Liver (tissue), 9 donors: Measurements from ENCODE around the gene CLDN3. TPM values are rescaled to one million over a fixed set of nuclear protein-coding genes. Genes with fewer than 3 reads are reported as not detected.

Source experiments
- DNase-seq: peaks from one replicate; pipeline ENCODE4 v3.0.0-alpha.2; 2017; ENCODE audit warnings: low spot score
- H3K27ac ChIP-seq, 2 donors: one replicate each; pipeline ENCODE4 v1.7.0; 2013; ENCODE audit warnings: inconsistent platforms in 2 of 2, low read length in 2 of 2, control low read depth in 1 of 2, low read depth in 1 of 2, mild to moderate bottlenecking in 1 of 2
- H3K27me3 ChIP-seq, 4 donors: one replicate each; pipeline versions ENCODE4 v1.6.1 to v1.7.0; 2013; ENCODE audit warnings: low read length in 3 of 4, inconsistent platforms in 1 of 4, mild to moderate bottlenecking in 1 of 4, moderate library complexity in 1 of 4; ENCODE audit not compliant: control insufficient read depth in 4 of 4, insufficient read depth in 4 of 4
- H3K36me3 ChIP-seq, 4 donors: one replicate each; pipeline versions ENCODE4 v1.6.1 to v1.7.0; 2013; ENCODE audit warnings: low read length in 3 of 4, mild to moderate bottlenecking in 3 of 4, low read depth in 1 of 4, moderate library complexity in 1 of 4; ENCODE audit not compliant: control insufficient read depth in 4 of 4, insufficient read depth in 3 of 4
- H3K4me1 ChIP-seq, 4 donors: one replicate each; pipeline versions ENCODE4 v1.6.1 to v1.7.0; 2013; ENCODE audit warnings: low read length in 3 of 4, mild to moderate bottlenecking in 3 of 4, moderate library complexity in 1 of 4; ENCODE audit not compliant: control insufficient read depth in 4 of 4, insufficient read depth in 4 of 4
- H3K4me3 ChIP-seq, 3 donors: one replicate each; pipeline versions ENCODE4 v1.6.1 to v1.7.0; 2013; ENCODE audit warnings: low read length in 3 of 3, control low read depth in 1 of 3, low read depth in 1 of 3, mild to moderate bottlenecking in 1 of 3
- H3K9ac ChIP-seq, 2 donors: one replicate each; pipeline ENCODE4 v1.7.0; 2013; ENCODE audit warnings: low read length in 2 of 2, mild to moderate bottlenecking in 2 of 2, moderate library complexity in 2 of 2, control low read depth in 1 of 2, low read depth in 1 of 2
- H3K9me3 ChIP-seq, 4 donors: one replicate each; pipeline versions ENCODE4 v1.6.1 to v1.7.0; 2013; ENCODE audit warnings: low read length in 3 of 4; ENCODE audit not compliant: control insufficient read depth in 4 of 4
- ATF3 ChIP-seq: IDR thresholded peaks from 2 replicates; pipeline ENCODE4 v1.6.1; 2016; ENCODE audit warnings: antibody characterized with exemption
- CTCF ChIP-seq: fragments of 150-350 bp; IDR thresholded peaks from 2 replicates; pipeline ENCODE4 v1.5.1; 2017; ENCODE audit warnings: improper control_type of control experiment, low read depth, low read length; ENCODE audit not compliant: missing input control
- EGR1 ChIP-seq, 2 donors: IDR thresholded peaks; 2 replicates each; pipeline ENCODE4 v1.6.1; 2016 to 2018; ENCODE audit warnings: antibody characterized with exemption in 2 of 2, low read depth in 2 of 2
- FOXA1 ChIP-seq: IDR thresholded peaks from 2 replicates; pipeline ENCODE4 v1.6.1; 2016; ENCODE audit warnings: antibody characterized with exemption
- FOXA2 ChIP-seq: IDR thresholded peaks from 2 replicates; pipeline ENCODE4 v1.6.1; 2016; ENCODE audit warnings: antibody characterized with exemption
- GABPA ChIP-seq, 2 donors: IDR thresholded peaks in 1 of 2; conservative IDR thresholded peaks in 1 of 2; 2 replicates each; pipeline ENCODE4 v1.6.1; 2016; ENCODE audit warnings: antibody characterized with exemption in 2 of 2, mild to moderate bottlenecking in 1 of 2, moderate library complexity in 1 of 2
- HNF4A ChIP-seq, 2 donors: conservative IDR thresholded peaks; 2 replicates each; pipeline ENCODE4 v1.6.1; 2016; ENCODE audit warnings: antibody characterized with exemption in 2 of 2, mild to moderate bottlenecking in 2 of 2
- HNF4G ChIP-seq: IDR thresholded peaks from 2 replicates; pipeline ENCODE4 v1.6.1; 2016; ENCODE audit warnings: antibody characterized with exemption
- JUND ChIP-seq, 2 donors: IDR thresholded peaks; 2 replicates each; pipeline ENCODE4 v1.6.1; 2016; ENCODE audit warnings: antibody characterized with exemption in 2 of 2
- MAX ChIP-seq: IDR thresholded peaks from 2 replicates; pipeline ENCODE4 v1.6.1; 2016; ENCODE audit warnings: antibody characterized with exemption
- NR2F2 ChIP-seq: IDR thresholded peaks from 2 replicates; pipeline ENCODE4 v1.6.1; 2016; ENCODE audit warnings: antibody characterized with exemption
- RAD21 ChIP-seq, 2 donors: IDR thresholded peaks; 2 replicates each; pipeline ENCODE4 v1.6.1; 2016; ENCODE audit warnings: antibody characterized with exemption in 2 of 2, mild to moderate bottlenecking in 2 of 2
- REST ChIP-seq: IDR thresholded peaks from 2 replicates; pipeline ENCODE4 v1.6.1; 2016; ENCODE audit warnings: antibody characterized with exemption, mild to moderate bottlenecking
- SP1 ChIP-seq: IDR thresholded peaks from 2 replicates; pipeline ENCODE4 v1.6.1; 2018; ENCODE audit warnings: antibody characterized with exemption, mild to moderate bottlenecking
- TAF1 ChIP-seq: conservative IDR thresholded peaks from 2 replicates; pipeline ENCODE4 v1.6.1; 2016; ENCODE audit warnings: antibody characterized with exemption, mild to moderate bottlenecking
- YY1 ChIP-seq: IDR thresholded peaks from 2 replicates; pipeline ENCODE4 v1.6.1; 2016; ENCODE audit warnings: antibody characterized with exemption, mild to moderate bottlenecking
- ZBTB33 ChIP-seq: IDR thresholded peaks from 2 replicates; pipeline ENCODE4 v1.6.1; 2016; ENCODE audit warnings: antibody characterized with exemption
- WGBS: extraction: QIAGEN DNeasy Blood & Tissue Kit; methylation state at CpG from one replicate; pipeline ENCODE4 v1.1.7; 2013; 5-methylcytosine and 5-hydroxymethylcytosine counted together
- polyA plus RNA-seq, 2 donors: library from polyadenylated mRNA; stranded (reverse) in 1 of 2; unstranded in 1 of 2; fragments of 200-250 nt in 1 of 2; fragments of >200 nt in 1 of 2; fragmentation: Nextera tagmentation in 1 of 2; extraction: Ambion mirVana in 1 of 2; gene quantifications; one replicate each; pipeline versions ENCODE4 v1.2.1 to v1.2.3, GENCODE V29; 2013 to 2015
- total RNA-seq, 2 donors: library from RNA; depleted of rRNA; stranded (reverse); fragments of >200 nt; gene quantifications; one replicate each; pipeline ENCODE4 v1.2.3, GENCODE V29; 2014
- donor health status: healthy.
- donor health status: healthy.
- donor health status: healthy.
- donor health status: healthy.
- donor health status: healthy.

Gene CLDN3
- total and polyA plus RNA-seq, 4 donors, result 3.6 to 43.0 (median 22.9) TPM

- no peak for DNase-seq
- WGBS, result 91% methylated on average over 7 of the region's 7 CpGs
- peak overlapping the region in 1 of 2 donors; percentile 39 for H3K27ac ChIP-seq
- no peak overlapping the region for H3K4me3 ChIP-seq
- H3K9me3 ChIP-seq, result no peaks in the 10 kb centered on the region
- no peaks in the 10 kb centered on the region for H3K27me3 ChIP-seq
- H3K36me3 ChIP-seq, result peaks cover 0 to 15% (median under 1%) of the 10 kb centered on the region in 4 donors
- H3K4me1 ChIP-seq, result peaks cover 0 to 31% (median 16%) of the 10 kb centered on the region in 4 donors
- no peak overlapping the region for H3K9ac ChIP-seq
- TF ChIP-seq HNF4A (conservative IDR thresholded peaks at IDR 0.05) (no peak), FOXA1 (no peak), SP1 (no peak), RAD21 (IDR thresholded peaks at IDR 0.05) (no peak), FOXA2 (no peak), JUND (IDR thresholded peaks at IDR 0.05) (no peak), HNF4G (no peak), NR2F2 (no peak), ZBTB33 (no peak), GABPA (IDR thresholded peaks at IDR 0.05 in 1 of 2, conservative IDR thresholded peaks at IDR 0.05 in 1 of 2) (no peak), TAF1 (no peak), EGR1 (IDR thresholded peaks at IDR 0.05; ENCODE audit: low read depth in 2 of 2) (no peak)
Observed at GRCh38 chr7:73740212-73740611, 29.9 kb downstream of the CLDN3 start.

- WGBS, result 53% methylated on average over 13 of the region's 13 CpGs
- Histone ChIP-seq H3K9ac (peak overlapping the region; percentile 92 to 95), H3K36me3 (peaks cover 0 to 15% (median under 1%) of the 10 kb centered on the region in 4 donors), H3K9me3 (no peaks in the 10 kb centered on the region), H3K27me3 (no peaks in the 10 kb centered on the region), H3K4me3 (peak overlapping the region; percentile 43 to 69 (median 56)), H3K27ac (peak overlapping the region; percentile 97 to 99), H3K4me1 (peaks cover 0 to 31% (median 16%) of the 10 kb centered on the region in 4 donors)
- TF ChIP-seq ATF3 (no peak), JUND (IDR thresholded peaks at IDR 0.05) (no peak), EGR1 (IDR thresholded peaks at IDR 0.05; ENCODE audit: low read depth in 2 of 2) (no peak), CTCF (no peak), FOXA1 (no peak), RAD21 (IDR thresholded peaks at IDR 0.05) (no peak), YY1 (no peak), MAX (no peak), ZBTB33 (no peak), GABPA (IDR thresholded peaks at IDR 0.05 in 1 of 2, conservative IDR thresholded peaks at IDR 0.05 in 1 of 2) (no peak), HNF4G (no peak), FOXA2 (no peak), REST (no peak), HNF4A (conservative IDR thresholded peaks at IDR 0.05) (no peak), SP1 (no peak), NR2F2 (no peak)
- DNase-seq, result no peak
Observed at GRCh38 chr7:73739387-73739767, 30.7 kb downstream of the CLDN3 start.
